ENCODE data around the gene SMS. TPM values are rescaled to one million over a fixed set of nuclear protein-coding genes. Genes with fewer than 3 reads are reported as not detected.
"Not testable (repeated sequence)": the region's sequence is repeated elsewhere in the genome, so short reads cannot be mapped to it uniquely, and the experiment has no call there.

SMS gene
- total and polyA plus RNA-seq, 3 donors from 2014 or later: 35.7 to 49.8 (median 38.8) TPM

DNA sequence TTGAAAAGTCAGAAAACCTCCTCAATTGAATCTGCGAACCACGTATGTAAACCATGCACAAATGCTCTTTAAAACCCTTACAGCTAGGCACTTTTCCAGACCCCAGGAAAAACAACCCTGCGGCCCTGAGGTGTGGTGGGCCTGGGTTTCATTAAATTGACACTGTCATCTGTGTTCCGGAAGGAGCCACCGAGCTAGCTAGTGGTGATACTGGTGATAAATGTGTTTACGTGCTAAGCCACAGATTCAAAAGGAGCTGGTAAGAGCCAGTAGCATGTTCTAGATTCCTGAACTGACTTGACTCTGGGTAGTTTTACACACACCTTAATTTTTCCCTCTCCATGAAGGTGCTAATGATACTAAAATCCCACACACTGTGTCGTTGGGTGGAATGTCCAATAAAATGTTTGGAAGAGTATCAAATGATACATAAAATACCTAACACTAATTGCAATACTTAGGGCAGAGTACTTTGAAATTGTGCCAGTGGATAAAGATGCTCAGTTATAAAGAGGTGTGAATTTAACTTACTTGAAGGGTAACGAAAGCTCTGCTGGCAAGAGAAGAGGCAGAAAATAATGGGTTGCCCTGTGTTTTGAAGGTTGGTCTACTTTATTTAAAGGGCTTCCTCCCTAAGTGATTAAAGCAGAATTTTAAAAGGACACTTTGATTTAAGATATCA, 8.5 kb downstream of the SMS start:
- Histone ChIP-seq H3K4me1 (no peaks in the 10 kb centered on the region), H3K27me3 (no peaks in the 10 kb centered on the region), H3K9me3 (no peaks in the 10 kb centered on the region), H3K36me3 (ENCODE audit: low read depth, missing control alignments) (no peaks in the 10 kb centered on the region), H3K4me3 (no peak overlapping the region), H3K27ac (no peak overlapping the region)
- TF ChIP-seq POLR2A (IDR thresholded peaks at IDR 0.05): no peak
- TF ChIP-seq, protein P1, sequence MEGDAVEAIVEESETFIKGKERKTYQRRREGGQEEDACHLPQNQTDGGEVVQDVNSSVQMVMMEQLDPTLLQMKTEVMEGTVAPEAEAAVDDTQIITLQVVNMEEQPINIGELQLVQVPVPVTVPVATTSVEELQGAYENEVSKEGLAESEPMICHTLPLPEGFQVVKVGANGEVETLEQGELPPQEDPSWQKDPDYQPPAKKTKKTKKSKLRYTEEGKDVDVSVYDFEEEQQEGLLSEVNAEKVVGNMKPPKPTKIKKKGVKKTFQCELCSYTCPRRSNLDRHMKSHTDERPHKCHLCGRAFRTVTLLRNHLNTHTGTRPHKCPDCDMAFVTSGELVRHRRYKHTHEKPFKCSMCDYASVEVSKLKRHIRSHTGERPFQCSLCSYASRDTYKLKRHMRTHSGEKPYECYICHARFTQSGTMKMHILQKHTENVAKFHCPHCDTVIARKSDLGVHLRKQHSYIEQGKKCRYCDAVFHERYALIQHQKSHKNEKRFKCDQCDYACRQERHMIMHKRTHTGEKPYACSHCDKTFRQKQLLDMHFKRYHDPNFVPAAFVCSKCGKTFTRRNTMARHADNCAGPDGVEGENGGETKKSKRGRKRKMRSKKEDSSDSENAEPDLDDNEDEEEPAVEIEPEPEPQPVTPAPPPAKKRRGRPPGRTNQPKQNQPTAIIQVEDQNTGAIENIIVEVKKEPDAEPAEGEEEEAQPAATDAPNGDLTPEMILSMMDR (IDR thresholded peaks at IDR 0.05): no peak
- intact Hi-C loops (cut with DNase I; ENCODE audit: low total_unique reads): no loop called here
- no peak for DNase-seq
- WGBS, 2 donors: 66 to 68% methylated on average over 8 of the region's 8 CpGs

DNA sequence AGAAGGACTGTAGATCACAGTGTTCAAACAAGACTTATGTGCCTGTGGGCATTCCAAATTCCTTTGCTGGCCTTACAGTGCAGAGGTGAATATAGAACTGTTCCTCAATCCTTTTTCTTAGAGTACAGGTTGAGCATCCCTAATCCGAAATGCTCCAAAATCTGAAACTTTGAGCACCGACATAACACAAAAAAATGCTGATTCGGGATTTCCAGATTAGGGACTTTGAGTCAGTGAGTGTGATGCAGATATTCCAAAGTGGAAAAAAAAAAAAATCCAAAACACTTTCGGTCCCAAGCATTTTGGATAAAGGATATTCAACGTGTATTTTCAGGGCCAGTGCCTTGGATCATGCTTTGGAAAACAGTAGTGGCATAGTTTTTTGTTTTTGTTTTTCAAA, 9.2 kb downstream of the SMS start:
- intact Hi-C loops (cut with DNase I; ENCODE audit: low total_unique reads): no loop called here
- no peak overlapping the region for H3K4me3 ChIP-seq
- H3K27me3 ChIP-seq: no peaks in the 10 kb centered on the region
- DNase-seq: no peak
- H3K27ac ChIP-seq: no peak overlapping the region
- WGBS, 2 donors: 36 to 53% methylated on average over 5 of the region's 5 CpGs
- H3K4me1 ChIP-seq: no peaks in the 10 kb centered on the region
- no peaks in the 10 kb centered on the region for H3K36me3 ChIP-seq (ENCODE audit: low read depth, missing control alignments)
- no peaks in the 10 kb centered on the region for H3K9me3 ChIP-seq
- TF ChIP-seq, protein P1 (IDR thresholded peaks at IDR 0.05): no peak
- no peak for TF ChIP-seq POLR2A (IDR thresholded peaks at IDR 0.05)

DNA sequence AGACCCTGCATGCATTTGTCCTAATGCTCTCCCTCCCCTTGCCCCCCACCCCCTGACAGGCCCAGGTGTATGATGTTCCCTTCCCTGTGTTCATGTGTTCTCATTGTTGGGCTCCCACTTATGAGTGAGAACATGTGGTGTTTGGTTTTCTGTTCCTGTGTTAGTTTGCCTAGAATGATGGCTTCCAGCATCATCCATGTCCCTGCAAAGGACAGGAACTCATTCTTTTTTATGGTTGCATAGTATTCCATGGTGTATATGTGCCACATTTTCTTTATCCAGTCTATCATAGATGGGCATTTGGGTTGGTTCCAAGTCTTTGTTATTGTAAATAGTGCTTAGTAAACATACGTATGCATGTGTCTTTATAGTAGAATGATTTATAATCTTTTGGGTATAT, 10.0 kb downstream of the SMS start:
- intact Hi-C loops (cut with DNase I; ENCODE audit: low total_unique reads); H3K4me3 ChIP-seq; H3K9me3 ChIP-seq; DNase-seq; H3K27me3 ChIP-seq; H3K36me3 ChIP-seq (ENCODE audit: low read depth, missing control alignments); H3K4me1 ChIP-seq; H3K27ac ChIP-seq: not testable (repeated sequence)
- 84 to 100% methylated on average over 1 of the region's 1 CpG for WGBS, 2 donors

DNA sequence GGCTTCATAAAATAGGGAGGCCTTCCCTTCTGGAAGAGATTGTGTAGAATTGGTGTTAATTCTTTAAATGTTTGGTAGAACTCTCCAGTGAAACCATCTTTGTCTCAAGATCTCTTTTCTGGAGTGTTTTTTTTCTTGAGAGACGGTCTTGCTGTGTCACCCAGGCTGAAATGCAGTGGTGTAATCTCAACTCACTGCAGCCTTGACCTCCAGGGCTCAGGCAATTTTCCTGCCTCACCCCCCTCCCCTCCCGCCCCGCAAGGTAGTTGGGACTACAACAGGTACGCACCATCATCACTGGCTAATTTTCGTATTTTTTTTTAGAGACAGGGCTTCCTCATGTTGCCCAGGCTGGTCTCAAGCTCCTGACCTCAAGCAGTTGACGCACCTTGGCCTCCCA, 12.1 kb downstream of the SMS start:
- intact Hi-C loops (cut with DNase I; ENCODE audit: low total_unique reads): no loop called here
- TF ChIP-seq, protein P1 (IDR thresholded peaks at IDR 0.05): no peak
- TF ChIP-seq POLR2A (IDR thresholded peaks at IDR 0.05): no peak
- 29 to 64% methylated on average over 2 to 6 of the region's 6 CpGs for WGBS, 2 donors
- Histone ChIP-seq H3K27me3 (no peaks in the 10 kb centered on the region), H3K36me3 (ENCODE audit: low read depth, missing control alignments) (no peaks in the 10 kb centered on the region), H3K9me3 (no peaks in the 10 kb centered on the region), H3K27ac (no peak overlapping the region), H3K4me1 (no peaks in the 10 kb centered on the region), H3K4me3 (no peak overlapping the region)
- no peak for DNase-seq

DNA sequence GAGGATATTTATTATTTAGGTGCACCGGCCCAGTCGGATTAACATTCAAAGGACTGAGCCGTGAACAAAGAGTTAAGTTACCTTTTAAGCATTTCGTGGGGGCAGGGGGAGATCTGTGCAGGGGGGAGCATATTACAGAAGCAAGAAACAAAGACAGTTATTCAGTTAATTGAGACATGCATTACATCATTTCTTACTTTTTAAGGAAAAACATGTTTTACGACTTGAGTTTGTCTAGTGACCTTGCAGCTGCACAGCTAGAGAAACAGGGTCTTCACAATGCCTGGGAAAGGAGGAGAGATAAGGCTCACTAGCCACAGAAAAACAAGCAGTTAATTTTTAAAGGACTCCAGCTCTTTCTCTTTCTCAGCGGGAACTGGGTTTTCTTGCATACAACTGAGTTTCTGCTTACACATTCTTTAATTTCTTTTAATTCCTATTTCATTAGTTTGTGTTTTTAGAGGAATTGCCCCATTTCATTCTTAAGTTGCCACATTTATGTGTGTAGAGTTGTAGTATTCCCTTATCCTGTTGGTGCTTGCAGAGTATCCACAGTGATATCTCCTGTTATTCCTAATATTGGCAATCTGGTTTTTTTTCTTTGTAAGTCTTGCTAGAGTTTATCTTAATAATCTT, 12.8 kb downstream of the SMS start:
- H3K4me3 ChIP-seq; H3K27ac ChIP-seq; H3K4me1 ChIP-seq; DNase-seq; H3K36me3 ChIP-seq (ENCODE audit: low read depth, missing control alignments); intact Hi-C loops (cut with DNase I; ENCODE audit: low total_unique reads); H3K9me3 ChIP-seq; H3K27me3 ChIP-seq: not testable (repeated sequence)
- 26 to 58% methylated on average over 6 of the region's 6 CpGs for WGBS, 2 donors

All from testis (tissue), 3 donors.